Measurements from ENCODE around the gene MAL. TPM values are rescaled to one million over a fixed set of nuclear protein-coding genes. Genes with fewer than 3 reads are reported as not detected.

Gene MAL
- total RNA-seq, 1 experiment from 2014 or later = 0.22 TPM

- TF ChIP-seq, protein P1, sequence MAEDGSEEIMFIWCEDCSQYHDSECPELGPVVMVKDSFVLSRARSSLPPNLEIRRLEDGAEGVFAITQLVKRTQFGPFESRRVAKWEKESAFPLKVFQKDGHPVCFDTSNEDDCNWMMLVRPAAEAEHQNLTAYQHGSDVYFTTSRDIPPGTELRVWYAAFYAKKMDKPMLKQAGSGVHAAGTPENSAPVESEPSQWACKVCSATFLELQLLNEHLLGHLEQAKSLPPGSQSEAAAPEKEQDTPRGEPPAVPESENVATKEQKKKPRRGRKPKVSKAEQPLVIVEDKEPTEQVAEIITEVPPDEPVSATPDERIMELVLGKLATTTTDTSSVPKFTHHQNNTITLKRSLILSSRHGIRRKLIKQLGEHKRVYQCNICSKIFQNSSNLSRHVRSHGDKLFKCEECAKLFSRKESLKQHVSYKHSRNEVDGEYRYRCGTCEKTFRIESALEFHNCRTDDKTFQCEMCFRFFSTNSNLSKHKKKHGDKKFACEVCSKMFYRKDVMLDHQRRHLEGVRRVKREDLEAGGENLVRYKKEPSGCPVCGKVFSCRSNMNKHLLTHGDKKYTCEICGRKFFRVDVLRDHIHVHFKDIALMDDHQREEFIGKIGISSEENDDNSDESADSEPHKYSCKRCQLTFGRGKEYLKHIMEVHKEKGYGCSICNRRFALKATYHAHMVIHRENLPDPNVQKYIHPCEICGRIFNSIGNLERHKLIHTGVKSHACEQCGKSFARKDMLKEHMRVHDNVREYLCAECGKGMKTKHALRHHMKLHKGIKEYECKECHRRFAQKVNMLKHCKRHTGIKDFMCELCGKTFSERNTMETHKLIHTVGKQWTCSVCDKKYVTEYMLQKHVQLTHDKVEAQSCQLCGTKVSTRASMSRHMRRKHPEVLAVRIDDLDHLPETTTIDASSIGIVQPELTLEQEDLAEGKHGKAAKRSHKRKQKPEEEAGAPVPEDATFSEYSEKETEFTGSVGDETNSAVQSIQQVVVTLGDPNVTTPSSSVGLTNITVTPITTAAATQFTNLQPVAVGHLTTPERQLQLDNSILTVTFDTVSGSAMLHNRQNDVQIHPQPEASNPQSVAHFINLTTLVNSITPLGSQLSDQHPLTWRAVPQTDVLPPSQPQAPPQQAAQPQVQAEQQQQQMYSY (CRISPR knock-in tag; IDR thresholded peaks at IDR 0.05) = no peak
- TF ChIP-seq NR3C1 (CRISPR knock-in tag; conservative IDR thresholded peaks at IDR 0.05; ENCODE audit: low read depth) = no peak
- TF ChIP-seq, protein P2, sequence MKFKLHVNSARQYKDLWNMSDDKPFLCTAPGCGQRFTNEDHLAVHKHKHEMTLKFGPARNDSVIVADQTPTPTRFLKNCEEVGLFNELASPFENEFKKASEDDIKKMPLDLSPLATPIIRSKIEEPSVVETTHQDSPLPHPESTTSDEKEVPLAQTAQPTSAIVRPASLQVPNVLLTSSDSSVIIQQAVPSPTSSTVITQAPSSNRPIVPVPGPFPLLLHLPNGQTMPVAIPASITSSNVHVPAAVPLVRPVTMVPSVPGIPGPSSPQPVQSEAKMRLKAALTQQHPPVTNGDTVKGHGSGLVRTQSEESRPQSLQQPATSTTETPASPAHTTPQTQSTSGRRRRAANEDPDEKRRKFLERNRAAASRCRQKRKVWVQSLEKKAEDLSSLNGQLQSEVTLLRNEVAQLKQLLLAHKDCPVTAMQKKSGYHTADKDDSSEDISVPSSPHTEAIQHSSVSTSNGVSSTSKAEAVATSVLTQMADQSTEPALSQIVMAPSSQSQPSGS (CRISPR knock-in tag; IDR thresholded peaks at IDR 0.05; ENCODE audit: borderline replicate concordance, low read depth) = no peak
Observed at GRCh38 chr2:95075440-95076132, 50.1 kb downstream of the MAL start (continued).

DNA sequence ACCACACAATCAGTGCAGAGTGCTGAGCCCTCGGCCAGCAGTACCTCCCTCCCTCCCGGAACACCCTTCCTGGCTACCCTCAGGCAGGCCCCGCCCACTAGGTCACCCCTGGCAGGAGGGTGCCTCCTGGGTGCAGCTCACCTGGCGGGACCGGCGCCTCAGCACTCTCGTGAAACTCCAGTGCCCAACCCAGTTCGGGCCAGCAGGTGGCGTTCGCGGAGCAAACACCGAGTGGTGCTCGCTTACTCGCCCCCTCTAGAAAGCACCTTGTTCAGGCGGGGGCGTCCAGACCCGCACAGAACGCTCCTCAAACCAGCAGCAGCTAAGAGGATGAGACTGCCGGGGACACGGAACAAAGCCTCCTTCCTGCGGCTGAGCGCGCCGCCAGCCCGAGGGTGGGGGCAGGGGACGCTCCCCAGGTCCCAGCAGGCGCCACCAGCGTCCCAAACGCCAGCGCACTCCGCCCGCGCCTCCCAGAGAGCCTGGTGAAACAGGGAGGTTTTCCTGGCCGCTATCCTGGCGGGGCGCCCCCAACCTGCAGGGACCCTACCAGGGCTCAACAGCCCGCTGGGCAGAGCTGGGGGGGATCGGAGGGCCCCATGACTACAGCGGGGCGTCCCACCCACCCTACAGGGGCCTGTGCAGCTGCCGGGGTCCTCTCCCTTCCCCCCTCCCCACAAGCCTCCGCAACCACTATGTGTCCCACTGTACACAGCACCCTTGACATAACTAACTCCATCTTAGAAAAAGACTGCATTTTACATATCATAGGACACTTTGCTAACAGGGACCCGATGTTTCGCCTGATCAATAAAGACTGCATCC, 51.4 kb downstream of the MAL start:
- Mint-ChIP-seq H3K27me3 (ENCODE audit: low read depth) (peaks cover 6% of the 10 kb centered on the region), H3K27ac (no peak overlapping the region), H3K4me1 (peaks cover 24% of the 10 kb centered on the region), H3K4me3 (peak overlapping the region; percentile 65), H3K36me3 (no peaks in the 10 kb centered on the region), H3K9me3 (no peaks in the 10 kb centered on the region)
- TF ChIP-seq CDX4 (CRISPR knock-in tag; IDR thresholded peaks at IDR 0.05; ENCODE audit: borderline replicate concordance) = no peak
- no peak for TF ChIP-seq AFF4 (CRISPR knock-in tag; IDR thresholded peaks at IDR 0.05; ENCODE audit: borderline replicate concordance)
- no peak for TF ChIP-seq NFYB (CRISPR knock-in tag; conservative IDR thresholded peaks at IDR 0.05; ENCODE audit: low read depth)
- TF ChIP-seq, protein P3, sequence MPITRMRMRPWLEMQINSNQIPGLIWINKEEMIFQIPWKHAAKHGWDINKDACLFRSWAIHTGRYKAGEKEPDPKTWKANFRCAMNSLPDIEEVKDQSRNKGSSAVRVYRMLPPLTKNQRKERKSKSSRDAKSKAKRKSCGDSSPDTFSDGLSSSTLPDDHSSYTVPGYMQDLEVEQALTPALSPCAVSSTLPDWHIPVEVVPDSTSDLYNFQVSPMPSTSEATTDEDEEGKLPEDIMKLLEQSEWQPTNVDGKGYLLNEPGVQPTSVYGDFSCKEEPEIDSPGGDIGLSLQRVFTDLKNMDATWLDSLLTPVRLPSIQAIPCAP (CRISPR knock-in tag; IDR thresholded peaks at IDR 0.05) = no peak
- TF ChIP-seq CTCF (IDR thresholded peaks at IDR 0.05) = peak; percentile 78
- TF ChIP-seq ZNF423 (CRISPR knock-in tag; IDR thresholded peaks at IDR 0.05) = peak; percentile 92
- no peak for TF ChIP-seq TEAD4 (CRISPR knock-in tag; IDR thresholded peaks at IDR 0.05)
- ATAC-seq (peak; percentile 87), DNase-seq (ENCODE audit: low spot score) (peak; percentile 92)
- ChIA-PET POLR2A (no interaction called here), CTCF (interaction anchor here (0.7 to 5.2 kb wide), 30 partner anchors 9 to 312 kb away, joined by 3 to 66 read pairs (median 5); partner anchors contain the start of genes MRPS5, TEKT4 and ZNF2)
